Adrenal gland (tissue), 5 donors: ENCODE data around the gene PTPN14.

ENCODE experiments used
- POLR2A ChIP-seq, 2 donors: fragments of 450-650 bp; IDR thresholded peaks; one replicate each; pipeline ENCODE4 v1.6.1; 2017; ENCODE audit warnings: antibody characterized with exemption in 2 of 2, mild to moderate bottlenecking in 2 of 2, moderate library complexity in 1 of 2
- TF ChIP-seq, protein P1 (sequence below), 6 experiments: fragments of 450-650 bp in 4 of 6; fragments of 200-600 bp in 2 of 6; sonication (generic) in 1 of 6; IDR thresholded peaks; 1 replicate in 5 of 6; 2 replicates in 1 of 6; pipeline versions ENCODE4 v1.5.1 to v1.8.0; 2016 to 2021; ENCODE audit warnings: antibody characterized with exemption in 6 of 6, mild to moderate bottlenecking in 2 of 6, moderate library complexity in 1 of 6
- donor health status: DM: no; HTN: no; CAD: no.

DNA sequence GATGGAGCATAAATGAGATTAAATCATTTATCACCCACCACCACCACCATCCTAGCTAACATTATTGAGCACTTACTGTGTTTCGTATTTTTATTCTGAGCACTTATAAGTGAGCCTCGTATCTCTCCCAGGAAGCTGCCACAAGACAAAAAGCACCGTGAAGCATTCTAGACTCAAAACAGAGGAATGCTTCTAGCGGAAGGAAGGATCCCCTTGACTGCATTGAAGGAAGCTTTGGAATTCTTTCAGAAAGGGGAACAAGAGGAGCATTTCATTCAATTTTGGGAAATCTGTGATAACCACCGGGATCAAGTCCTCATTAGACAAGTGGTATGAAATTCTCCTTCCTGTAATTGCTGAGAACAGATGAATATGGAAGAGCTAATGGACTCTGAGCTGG is 66.3 kb downstream of the PTPN14 start:
- no peak for TF ChIP-seq POLR2A (IDR thresholded peaks at IDR 0.05)
- TF ChIP-seq, protein P1, sequence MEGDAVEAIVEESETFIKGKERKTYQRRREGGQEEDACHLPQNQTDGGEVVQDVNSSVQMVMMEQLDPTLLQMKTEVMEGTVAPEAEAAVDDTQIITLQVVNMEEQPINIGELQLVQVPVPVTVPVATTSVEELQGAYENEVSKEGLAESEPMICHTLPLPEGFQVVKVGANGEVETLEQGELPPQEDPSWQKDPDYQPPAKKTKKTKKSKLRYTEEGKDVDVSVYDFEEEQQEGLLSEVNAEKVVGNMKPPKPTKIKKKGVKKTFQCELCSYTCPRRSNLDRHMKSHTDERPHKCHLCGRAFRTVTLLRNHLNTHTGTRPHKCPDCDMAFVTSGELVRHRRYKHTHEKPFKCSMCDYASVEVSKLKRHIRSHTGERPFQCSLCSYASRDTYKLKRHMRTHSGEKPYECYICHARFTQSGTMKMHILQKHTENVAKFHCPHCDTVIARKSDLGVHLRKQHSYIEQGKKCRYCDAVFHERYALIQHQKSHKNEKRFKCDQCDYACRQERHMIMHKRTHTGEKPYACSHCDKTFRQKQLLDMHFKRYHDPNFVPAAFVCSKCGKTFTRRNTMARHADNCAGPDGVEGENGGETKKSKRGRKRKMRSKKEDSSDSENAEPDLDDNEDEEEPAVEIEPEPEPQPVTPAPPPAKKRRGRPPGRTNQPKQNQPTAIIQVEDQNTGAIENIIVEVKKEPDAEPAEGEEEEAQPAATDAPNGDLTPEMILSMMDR (IDR thresholded peaks at IDR 0.05): no peak
